ENCODE measurements around the gene CCDC59. TPM values are rescaled to one million over a fixed set of nuclear protein-coding genes. Genes with fewer than 3 reads are reported as not detected.

CCDC59 gene, protein sequence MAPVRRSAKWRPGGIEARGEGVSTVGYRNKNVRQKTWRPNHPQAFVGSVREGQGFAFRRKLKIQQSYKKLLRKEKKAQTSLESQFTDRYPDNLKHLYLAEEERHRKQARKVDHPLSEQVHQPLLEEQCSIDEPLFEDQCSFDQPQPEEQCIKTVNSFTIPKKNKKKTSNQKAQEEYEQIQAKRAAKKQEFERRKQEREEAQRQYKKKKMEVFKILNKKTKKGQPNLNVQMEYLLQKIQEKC
- total RNA-seq: 32.5 and 50.4 TPM in 2 replicates

DNA sequence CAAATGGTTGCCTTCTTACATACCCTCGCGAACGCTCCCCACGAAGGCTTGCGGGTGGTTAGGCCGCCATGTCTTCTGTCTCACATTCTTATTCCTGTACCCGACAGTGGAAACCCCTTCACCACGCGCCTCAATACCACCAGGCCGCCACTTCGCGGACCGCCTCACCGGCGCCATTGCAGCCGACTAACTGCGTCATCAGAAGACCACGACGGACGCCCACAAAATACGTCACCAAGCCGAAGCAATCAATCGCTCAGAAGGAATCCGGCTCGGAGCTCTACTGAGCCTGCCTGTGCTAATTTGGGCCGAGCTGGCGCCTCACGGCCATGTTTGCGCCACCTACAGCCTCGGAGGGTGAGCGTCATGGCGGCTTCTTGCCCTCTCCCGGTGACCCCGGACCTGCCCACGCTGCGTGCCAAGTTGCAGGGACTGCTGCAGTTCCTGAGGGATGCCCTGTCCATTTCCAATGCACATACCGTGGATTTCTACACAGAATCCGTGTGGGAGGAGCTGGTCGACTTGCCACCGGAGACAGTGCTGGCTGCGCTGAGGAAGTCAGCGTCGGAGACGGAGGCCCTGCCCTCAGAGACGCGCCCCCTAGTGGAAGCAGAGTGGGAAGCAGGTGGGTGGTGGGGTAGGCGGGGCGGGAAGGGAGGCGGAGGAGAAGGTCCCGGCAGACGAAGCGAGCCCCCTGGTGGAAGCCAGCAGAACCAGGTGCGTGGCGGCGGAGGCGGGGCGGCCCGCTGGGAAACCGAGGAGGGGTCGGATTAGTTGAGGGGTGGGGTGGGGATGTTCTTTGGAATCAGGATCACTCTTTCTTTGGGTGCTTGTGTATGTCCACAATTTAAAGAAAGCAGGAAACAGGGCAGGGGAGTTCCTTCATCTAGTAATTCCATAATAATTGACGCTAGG is at the start of gene CCDC59, which contains the start of gene METTL25:
Gene CCDC59 (minus strand): TSS at position 188 of the 915 bp plus-strand sequence. CDS start 11 bp downstream, at position 177.
Gene METTL25 (plus strand): TSS at position 330 of the 915 bp plus-strand sequence. CDS start 37 bp downstream, at position 367.

Other genes with a start within 250 kb of the CCDC59 start
- 2.7 and 7.9 TPM in 2 replicates for gene METTL25, start 142 bp upstream of the CCDC59 start, total RNA-seq